GM10847 (cell line): ENCODE results near the gene CER1.

ENCODE experiments used
- POLR2A ChIP-seq: IDR thresholded peaks from 2 replicates; pipeline ENCODE4 v1.6.1; 2011; ENCODE audit not compliant: insufficient read length; ENCODE audit errors: extremely low read depth

The CER1 gene

GRCh38 chr9:14731294-14731981 lies 8.9 kb upstream of the CER1 start:
- TF ChIP-seq POLR2A, result no peak

- no peak for TF ChIP-seq POLR2A
These were observed 7.9 kb upstream of the CER1 start for GRCh38 chr9:14730461-14730898.

- no peak for TF ChIP-seq POLR2A
These were observed 768 bp upstream of the CER1 start for GRCh38 chr9:14723301-14723700.

GRCh38 chr9:14719231-14719923 lies 3.2 kb downstream of the CER1 start:
- no peak for TF ChIP-seq POLR2A

- TF ChIP-seq POLR2A, result no peak
These were observed 7.4 kb downstream of the CER1 start for GRCh38 chr9:14715102-14715501.

- no peak for TF ChIP-seq POLR2A
These were observed 9.3 kb downstream of the CER1 start for GRCh38 chr9:14713187-14713767.

- no peak for TF ChIP-seq POLR2A
These were observed 11.7 kb downstream of the CER1 start for GRCh38 chr9:14710804-14711203.

GRCh38 chr9:14706530-14707140 lies 15.9 kb downstream of the CER1 start:
- no peak for TF ChIP-seq POLR2A

GRCh38 chr9:14705079-14705478 lies 17.5 kb downstream of the CER1 start:
- no peak for TF ChIP-seq POLR2A

GRCh38 chr9:14704281-14704680 lies 18.3 kb downstream of the CER1 start:
- TF ChIP-seq POLR2A, result no peak

- no peak for TF ChIP-seq POLR2A
These were observed 20.3 kb downstream of the CER1 start for GRCh38 chr9:14702200-14702720.

- TF ChIP-seq POLR2A, result peak; percentile 73
These were observed 29.2 kb downstream of the CER1 start, which contains the start of gene ZDHHC21 for GRCh38 chr9:14693251-14693861. Gene ZDHHC21 (minus strand): TSS chr9:14693432. CDS start chr9:14674340, 19,092 bp downstream.

- TF ChIP-seq POLR2A, result no peak
These were observed 29.9 kb downstream of the CER1 start for GRCh38 chr9:14692470-14693250.

- no peak for TF ChIP-seq POLR2A
These were observed 31.4 kb downstream of the CER1 start for GRCh38 chr9:14690948-14691730.
